ENCODE results near the gene NAALADL2.

The NAALADL2 gene

DNA sequence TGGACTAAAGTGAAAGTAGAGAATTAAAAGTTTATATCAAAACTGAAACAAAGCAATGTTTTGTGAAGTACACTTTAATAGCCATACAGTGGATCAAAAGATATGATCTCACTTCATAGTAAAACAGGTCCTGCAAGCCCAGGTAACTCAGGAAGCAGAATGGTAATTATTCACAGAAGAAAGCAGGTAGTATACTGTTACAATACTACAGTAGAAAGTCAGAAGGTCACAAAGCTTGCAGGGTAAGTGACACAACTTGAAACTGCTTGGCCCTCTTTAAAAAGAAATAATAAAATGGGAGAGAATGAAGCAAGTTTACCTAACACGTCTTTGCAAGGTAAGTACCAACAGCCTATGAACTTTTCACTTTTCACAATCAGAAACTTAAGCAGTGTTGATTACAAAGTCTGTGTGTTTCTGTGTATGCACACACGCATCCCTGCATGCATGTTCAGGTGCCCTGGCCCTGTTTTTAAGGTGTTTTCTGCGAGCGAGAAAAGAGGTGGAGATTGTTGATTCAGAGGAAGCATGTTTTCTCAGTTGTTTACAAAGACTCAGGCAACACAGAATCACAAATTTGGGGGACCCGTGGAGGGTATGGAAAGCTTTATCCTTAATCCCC, at the start of gene NAALADL2:
Gene NAALADL2, plus strand, starts transcription at position 221 of the 622 bp plus-strand sequence.
- no peaks in the 10 kb centered on the region for H3K9me3 Mint-ChIP-seq
- no peaks in the 10 kb centered on the region for H3K36me3 Mint-ChIP-seq (ENCODE audit: low read depth)
- no peaks in the 10 kb centered on the region for H3K27me3 Mint-ChIP-seq
- no peaks in the 10 kb centered on the region for H3K4me1 Mint-ChIP-seq (ENCODE audit: low read depth)
- H3K4me3 Mint-ChIP-seq: no peak within 1 kb of the TSS
- H3K27ac Mint-ChIP-seq: no peak within 1 kb of the TSS

DNA sequence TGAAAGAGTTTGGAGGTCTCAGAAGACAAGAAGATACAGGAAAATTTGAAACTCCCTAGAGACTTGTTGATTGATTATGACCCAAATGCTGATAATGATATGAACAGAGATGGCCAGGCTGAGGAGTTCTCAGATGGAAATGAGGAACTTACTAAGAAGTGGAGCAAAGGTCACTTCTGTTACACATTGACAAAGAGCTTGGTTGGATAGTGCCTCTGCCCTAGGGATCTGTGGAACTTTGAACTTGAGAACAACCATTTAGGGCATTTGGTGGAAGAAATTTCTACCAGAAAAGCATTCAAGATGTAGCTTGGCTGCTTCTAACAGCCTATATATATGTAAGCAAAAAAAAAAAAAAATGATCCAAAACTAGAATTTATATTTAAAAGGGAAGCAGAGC, 48.9 kb upstream of the NAALADL2 start:
- no peaks in the 10 kb centered on the region for H3K36me3 Mint-ChIP-seq (ENCODE audit: low read depth)
- H3K27ac Mint-ChIP-seq: no peak overlapping the region
- no peaks in the 10 kb centered on the region for H3K27me3 Mint-ChIP-seq
- no peak overlapping the region for H3K4me3 Mint-ChIP-seq
- no peaks in the 10 kb centered on the region for H3K4me1 Mint-ChIP-seq (ENCODE audit: low read depth)
- H3K9me3 Mint-ChIP-seq: peaks cover 4% of the 10 kb centered on the region

DNA sequence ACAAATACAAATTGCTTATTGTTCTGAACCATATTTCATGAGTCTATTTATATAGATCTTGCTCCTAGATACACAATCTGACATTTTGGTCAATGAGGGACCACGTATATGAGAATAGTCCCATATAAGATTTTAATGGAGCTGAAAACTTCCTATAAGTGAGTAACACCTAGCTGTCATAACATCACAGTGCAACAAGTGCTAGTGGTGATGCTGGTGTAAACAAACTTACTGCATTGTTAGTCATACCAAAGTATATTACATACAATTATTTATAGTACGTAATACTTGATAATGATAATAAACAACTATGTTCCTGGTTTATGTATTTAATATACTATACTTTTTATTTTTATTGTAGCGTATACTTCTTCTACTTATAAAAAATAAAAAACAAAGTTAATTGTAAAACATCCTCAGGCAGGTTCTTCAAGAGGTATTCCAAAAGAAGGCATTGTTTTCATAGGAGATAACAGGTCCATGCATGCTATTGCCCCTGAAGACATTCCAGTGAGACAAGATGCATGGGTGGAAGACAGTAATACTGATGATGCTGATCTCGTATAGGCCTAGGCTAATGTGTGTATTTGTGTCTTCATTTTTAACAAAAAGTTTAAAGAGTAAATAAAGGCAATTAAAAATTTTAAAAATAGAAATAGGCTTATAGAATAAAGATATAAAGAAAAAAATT, 46.8 kb upstream of the NAALADL2 start:
- Mint-ChIP-seq H3K4me3 (no peak overlapping the region), H3K27me3 (no peaks in the 10 kb centered on the region), H3K27ac (no peak overlapping the region), H3K36me3 (ENCODE audit: low read depth) (no peaks in the 10 kb centered on the region), H3K9me3 (peaks cover 4% of the 10 kb centered on the region), H3K4me1 (ENCODE audit: low read depth) (no peaks in the 10 kb centered on the region)

DNA sequence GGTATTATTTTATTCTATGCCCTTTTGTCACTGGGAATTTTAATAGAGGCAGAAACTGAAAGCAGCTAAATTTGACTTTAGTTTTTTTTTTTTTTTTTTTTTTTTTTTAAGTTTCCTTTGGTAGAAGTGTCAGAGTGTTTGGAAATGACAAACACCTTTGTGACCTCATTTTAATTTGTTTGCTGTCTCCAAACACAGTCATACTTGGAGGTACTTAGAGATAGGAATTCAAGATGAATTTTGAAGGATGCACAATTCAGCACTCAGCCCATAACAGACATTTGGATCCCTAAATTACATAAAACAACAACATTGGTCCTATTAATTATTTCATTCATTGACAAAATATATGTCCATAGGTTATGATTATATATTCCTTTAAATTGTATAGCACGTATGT, 43.4 kb upstream of the NAALADL2 start:
- H3K36me3 Mint-ChIP-seq (ENCODE audit: low read depth): no peaks in the 10 kb centered on the region
- H3K4me3 Mint-ChIP-seq: no peak overlapping the region
- H3K27ac Mint-ChIP-seq: no peak overlapping the region
- H3K9me3 Mint-ChIP-seq: no peaks in the 10 kb centered on the region
- H3K4me1 Mint-ChIP-seq (ENCODE audit: low read depth): no peaks in the 10 kb centered on the region
- no peaks in the 10 kb centered on the region for H3K27me3 Mint-ChIP-seq

DNA sequence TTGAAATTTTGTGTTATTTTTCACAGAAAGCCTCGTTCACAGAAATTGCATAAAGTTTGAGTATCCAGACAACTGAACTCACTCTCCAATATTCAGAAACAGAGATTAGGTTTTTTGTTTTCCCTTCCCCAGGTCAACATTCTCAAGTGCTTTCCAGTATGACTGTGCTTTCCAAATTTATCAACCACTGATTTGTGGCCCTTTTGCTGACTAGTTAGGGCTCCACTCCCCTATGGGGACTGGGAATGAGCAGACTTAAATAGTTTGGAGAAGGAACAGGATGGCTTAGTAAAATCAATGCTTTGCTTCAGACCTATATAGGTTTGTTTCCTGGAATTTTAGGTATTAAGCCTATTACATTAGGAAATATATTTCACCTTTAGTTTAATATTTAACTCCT, 38.2 kb upstream of the NAALADL2 start:
- Mint-ChIP-seq H3K27ac (no peak overlapping the region), H3K27me3 (no peaks in the 10 kb centered on the region), H3K4me3 (no peak overlapping the region), H3K36me3 (ENCODE audit: low read depth) (no peaks in the 10 kb centered on the region), H3K9me3 (peaks cover 8% of the 10 kb centered on the region), H3K4me1 (ENCODE audit: low read depth) (no peaks in the 10 kb centered on the region)

DNA sequence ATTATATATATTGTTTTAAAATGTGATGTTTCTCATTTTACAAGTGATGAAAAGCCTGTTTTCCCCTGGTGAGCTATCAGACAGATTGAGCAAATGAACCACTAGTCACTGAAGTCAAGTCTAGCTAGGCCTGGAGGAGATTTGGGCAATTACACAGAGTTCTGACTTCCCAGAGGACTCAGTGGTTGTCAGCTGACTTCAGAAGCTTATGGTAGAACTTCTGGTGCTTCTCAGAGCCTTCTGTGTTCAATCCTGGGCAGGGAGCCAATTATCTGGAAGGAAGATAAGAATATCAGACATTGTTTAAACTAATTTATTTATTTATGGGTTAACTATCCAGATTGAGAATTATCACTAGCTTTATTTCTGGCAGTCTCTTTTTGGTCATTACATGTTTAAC, 37.7 kb upstream of the NAALADL2 start:
- no peaks in the 10 kb centered on the region for H3K4me1 Mint-ChIP-seq (ENCODE audit: low read depth)
- no peaks in the 10 kb centered on the region for H3K36me3 Mint-ChIP-seq (ENCODE audit: low read depth)
- no peak overlapping the region for H3K27ac Mint-ChIP-seq
- no peaks in the 10 kb centered on the region for H3K27me3 Mint-ChIP-seq
- no peak overlapping the region for H3K4me3 Mint-ChIP-seq
- H3K9me3 Mint-ChIP-seq: peaks cover 13% of the 10 kb centered on the region

DNA sequence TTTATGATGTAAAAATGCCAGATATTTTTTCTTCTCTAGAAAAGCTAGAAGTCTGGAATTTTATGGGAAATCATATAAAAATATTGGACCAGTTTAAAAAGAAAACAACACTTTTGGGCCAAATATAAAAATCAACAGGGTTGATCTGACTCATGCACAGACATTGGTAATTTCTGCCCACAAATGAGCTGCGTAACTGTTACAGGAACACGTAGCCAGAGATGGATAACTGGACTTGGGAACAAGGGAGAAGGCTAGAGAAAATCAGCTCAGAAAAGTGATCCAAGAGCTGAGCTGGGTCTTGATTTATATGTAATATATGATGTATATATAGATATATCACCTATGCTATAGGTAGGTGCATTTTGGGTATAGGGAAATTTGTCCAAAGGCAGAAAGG, 36.8 kb upstream of the NAALADL2 start:
- Mint-ChIP-seq H3K27ac (no peak overlapping the region), H3K4me1 (ENCODE audit: low read depth) (no peaks in the 10 kb centered on the region), H3K36me3 (ENCODE audit: low read depth) (no peaks in the 10 kb centered on the region), H3K4me3 (no peak overlapping the region), H3K27me3 (no peaks in the 10 kb centered on the region), H3K9me3 (peaks cover 13% of the 10 kb centered on the region)

DNA sequence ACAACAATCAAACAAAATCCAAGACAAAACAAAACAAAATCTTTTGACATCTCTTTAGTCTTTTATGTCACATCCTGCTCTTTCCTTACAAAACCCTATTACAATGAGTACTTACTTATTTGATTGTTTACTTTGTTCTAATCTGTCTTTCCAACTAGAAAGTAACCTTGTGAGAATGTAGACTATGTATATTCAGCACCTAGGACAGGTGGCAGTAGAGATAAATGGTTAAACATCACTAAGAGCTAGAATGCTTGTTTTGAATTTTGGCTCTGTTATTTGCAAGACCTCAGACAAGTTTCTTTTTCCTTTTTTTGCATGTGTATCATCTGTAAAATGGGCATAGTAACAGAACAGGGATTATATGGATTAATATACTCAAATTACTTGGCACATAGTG, 33.1 kb upstream of the NAALADL2 start:
- no peaks in the 10 kb centered on the region for H3K36me3 Mint-ChIP-seq (ENCODE audit: low read depth)
- H3K4me1 Mint-ChIP-seq (ENCODE audit: low read depth): no peaks in the 10 kb centered on the region
- H3K4me3 Mint-ChIP-seq: no peak overlapping the region
- no peak overlapping the region for H3K27ac Mint-ChIP-seq
- H3K9me3 Mint-ChIP-seq: peaks cover 17% of the 10 kb centered on the region
- no peaks in the 10 kb centered on the region for H3K27me3 Mint-ChIP-seq

DNA sequence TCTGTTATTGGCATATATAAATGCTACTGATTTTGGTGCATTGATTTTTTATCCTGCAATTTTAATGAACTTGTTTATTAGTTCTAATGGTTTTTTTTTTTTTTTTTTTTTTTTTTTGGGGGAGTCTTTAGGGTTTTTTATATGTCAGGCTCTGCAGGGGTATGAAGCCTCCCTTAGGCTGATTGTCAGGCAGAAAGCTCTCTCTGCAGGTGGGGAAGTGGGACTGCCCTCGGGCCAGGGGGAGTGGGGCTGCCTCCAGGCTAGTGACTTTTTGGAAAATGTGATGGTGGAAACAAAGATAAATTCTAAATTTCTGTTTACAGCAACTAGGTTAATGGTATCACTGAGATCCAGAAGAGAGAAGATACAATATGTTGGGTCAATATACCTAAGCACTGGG, 14.4 kb upstream of the NAALADL2 start:
- Mint-ChIP-seq H3K9me3 (no peaks in the 10 kb centered on the region), H3K4me3 (no peak overlapping the region), H3K27me3 (no peaks in the 10 kb centered on the region), H3K4me1 (ENCODE audit: low read depth) (no peaks in the 10 kb centered on the region), H3K27ac (no peak overlapping the region), H3K36me3 (ENCODE audit: low read depth) (no peaks in the 10 kb centered on the region)

DNA sequence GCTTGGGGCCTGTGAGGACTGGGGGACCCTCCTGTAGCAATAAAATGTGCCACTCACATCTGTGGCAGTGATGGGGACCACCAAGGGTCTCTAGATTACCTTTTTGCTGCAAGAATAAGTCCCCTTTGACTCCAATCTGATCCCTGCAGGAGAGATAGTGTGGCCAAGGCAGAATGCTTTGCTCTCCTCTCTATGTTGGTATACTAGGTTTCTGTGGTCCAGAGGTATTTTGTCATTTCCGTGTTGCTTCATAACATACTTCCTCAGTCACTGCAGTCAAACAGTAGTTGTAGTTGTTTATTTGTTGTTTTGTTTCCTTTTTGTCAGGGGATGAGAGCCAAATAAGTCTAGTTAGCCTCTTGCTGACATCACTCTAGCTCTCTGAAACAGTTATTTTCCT, 13.1 kb upstream of the NAALADL2 start:
- H3K4me3 Mint-ChIP-seq: no peak overlapping the region
- H3K36me3 Mint-ChIP-seq (ENCODE audit: low read depth): no peaks in the 10 kb centered on the region
- no peaks in the 10 kb centered on the region for H3K27me3 Mint-ChIP-seq
- H3K4me1 Mint-ChIP-seq (ENCODE audit: low read depth): no peaks in the 10 kb centered on the region
- no peak overlapping the region for H3K27ac Mint-ChIP-seq
- H3K9me3 Mint-ChIP-seq: no peaks in the 10 kb centered on the region

DNA sequence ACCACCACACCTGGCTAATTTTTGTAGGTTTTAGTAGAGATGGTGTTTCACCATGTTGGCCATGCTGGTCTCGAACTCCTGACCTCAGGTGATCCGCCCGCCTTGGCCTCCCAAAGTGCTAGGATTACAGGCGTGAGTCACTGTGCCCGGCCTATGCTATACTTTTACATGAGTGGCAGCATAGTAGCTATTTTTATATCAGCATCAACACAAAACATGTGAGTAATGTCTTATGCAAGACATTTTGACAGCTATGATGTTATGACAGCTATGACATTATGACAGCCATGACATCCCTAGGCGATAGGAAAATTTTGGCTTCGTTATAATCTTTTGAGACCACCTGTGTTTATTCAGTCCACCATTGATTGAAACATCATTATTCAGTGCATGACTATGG, 4.1 kb upstream of the NAALADL2 start:
- H3K27me3 Mint-ChIP-seq: no peaks in the 10 kb centered on the region
- H3K27ac Mint-ChIP-seq: no peak overlapping the region
- H3K9me3 Mint-ChIP-seq: no peaks in the 10 kb centered on the region
- no peak overlapping the region for H3K4me3 Mint-ChIP-seq
- H3K36me3 Mint-ChIP-seq (ENCODE audit: low read depth): no peaks in the 10 kb centered on the region
- H3K4me1 Mint-ChIP-seq (ENCODE audit: low read depth): no peaks in the 10 kb centered on the region

DNA sequence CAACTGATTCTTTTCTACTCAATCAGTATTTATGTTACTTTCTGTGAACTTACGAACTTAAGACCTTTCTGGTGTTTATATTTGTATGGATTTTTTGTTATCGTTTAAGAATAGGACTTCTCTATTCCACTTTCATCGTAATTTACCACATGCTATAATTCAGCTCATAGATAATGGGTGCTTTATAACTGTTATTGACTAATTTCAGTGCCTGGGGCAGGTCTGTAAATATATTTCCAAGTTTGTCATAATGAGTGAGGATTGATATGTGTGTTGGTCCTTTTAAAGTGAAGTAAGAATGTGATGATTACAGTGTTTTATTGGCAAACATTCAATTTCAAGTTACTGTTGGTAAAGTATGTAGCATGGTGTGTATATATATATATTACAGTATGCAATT, 1.8 kb upstream of the NAALADL2 start:
- Mint-ChIP-seq H3K27ac (no peak overlapping the region), H3K4me1 (ENCODE audit: low read depth) (no peaks in the 10 kb centered on the region), H3K36me3 (ENCODE audit: low read depth) (no peaks in the 10 kb centered on the region), H3K9me3 (no peaks in the 10 kb centered on the region), H3K27me3 (no peaks in the 10 kb centered on the region), H3K4me3 (no peak overlapping the region)

DNA sequence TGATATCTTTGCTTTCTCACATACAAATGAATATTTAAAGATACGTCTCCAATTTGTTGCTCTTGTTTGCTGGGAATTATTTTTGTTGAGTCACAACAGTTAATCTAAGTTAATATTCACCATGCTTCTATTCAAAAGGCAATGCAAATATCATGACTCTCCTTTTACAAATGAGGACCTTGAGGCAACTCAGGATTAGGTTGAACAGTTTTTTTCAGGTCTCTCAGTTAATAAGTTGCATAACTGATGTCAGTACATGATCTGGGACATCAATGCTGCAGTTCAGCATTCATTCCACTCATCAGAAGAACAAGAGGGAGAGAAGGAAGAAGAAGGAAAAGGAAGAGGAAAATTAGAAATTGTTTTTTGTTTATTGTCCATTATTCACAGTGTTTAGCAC, 781 bp upstream of the NAALADL2 start:
- H3K9me3 Mint-ChIP-seq: no peaks in the 10 kb centered on the region
- no peak overlapping the region for H3K27ac Mint-ChIP-seq
- H3K4me1 Mint-ChIP-seq (ENCODE audit: low read depth): no peaks in the 10 kb centered on the region
- no peaks in the 10 kb centered on the region for H3K27me3 Mint-ChIP-seq
- H3K4me3 Mint-ChIP-seq: no peak overlapping the region
- H3K36me3 Mint-ChIP-seq (ENCODE audit: low read depth): no peaks in the 10 kb centered on the region

DNA sequence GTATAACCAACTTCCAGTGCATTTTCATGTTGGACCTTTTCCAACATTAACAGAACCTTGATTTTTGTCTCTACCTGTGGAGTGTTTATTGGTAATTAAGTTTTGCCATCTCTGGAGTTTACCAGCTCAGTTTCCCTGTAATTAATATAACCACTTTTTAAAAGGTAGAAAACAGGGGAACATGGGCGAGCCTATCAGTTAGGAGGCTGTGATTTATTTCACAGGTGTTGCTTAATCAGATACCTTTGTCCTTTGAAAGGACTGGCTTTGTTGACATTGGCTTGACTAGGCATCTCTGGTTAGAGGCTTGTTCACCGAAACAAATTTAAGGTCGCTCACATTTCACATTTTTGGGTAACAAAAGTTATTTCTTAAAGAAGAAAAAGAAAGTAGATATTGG, 622 bp downstream of the NAALADL2 start:
- Mint-ChIP-seq H3K27ac (no peak overlapping the region), H3K36me3 (ENCODE audit: low read depth) (no peaks in the 10 kb centered on the region), H3K4me3 (no peak overlapping the region), H3K27me3 (no peaks in the 10 kb centered on the region), H3K9me3 (no peaks in the 10 kb centered on the region), H3K4me1 (ENCODE audit: low read depth) (no peaks in the 10 kb centered on the region)

DNA sequence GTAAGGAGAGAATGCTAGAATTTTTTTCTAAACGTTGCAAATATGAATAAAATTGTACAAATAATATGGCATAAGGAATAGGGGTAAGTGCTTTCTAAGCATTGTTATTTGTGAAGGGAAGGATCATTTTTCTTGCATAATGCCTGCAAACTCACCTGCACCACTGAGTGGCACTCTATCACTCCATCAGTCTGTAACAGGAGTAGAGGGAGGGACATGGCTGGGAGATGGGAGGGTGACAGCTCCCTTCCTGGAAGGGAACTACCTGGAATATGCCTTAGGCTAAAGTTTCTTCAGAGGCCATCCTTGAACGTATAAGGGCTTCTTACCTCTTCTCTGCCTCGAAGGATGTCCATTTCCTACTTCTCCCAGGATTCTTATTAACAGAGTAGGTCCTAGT, 3.0 kb downstream of the NAALADL2 start:
- no peaks in the 10 kb centered on the region for H3K4me1 Mint-ChIP-seq (ENCODE audit: low read depth)
- H3K4me3 Mint-ChIP-seq: no peak overlapping the region
- H3K27me3 Mint-ChIP-seq: no peaks in the 10 kb centered on the region
- no peaks in the 10 kb centered on the region for H3K9me3 Mint-ChIP-seq
- no peak overlapping the region for H3K27ac Mint-ChIP-seq
- H3K36me3 Mint-ChIP-seq (ENCODE audit: low read depth): no peaks in the 10 kb centered on the region

DNA sequence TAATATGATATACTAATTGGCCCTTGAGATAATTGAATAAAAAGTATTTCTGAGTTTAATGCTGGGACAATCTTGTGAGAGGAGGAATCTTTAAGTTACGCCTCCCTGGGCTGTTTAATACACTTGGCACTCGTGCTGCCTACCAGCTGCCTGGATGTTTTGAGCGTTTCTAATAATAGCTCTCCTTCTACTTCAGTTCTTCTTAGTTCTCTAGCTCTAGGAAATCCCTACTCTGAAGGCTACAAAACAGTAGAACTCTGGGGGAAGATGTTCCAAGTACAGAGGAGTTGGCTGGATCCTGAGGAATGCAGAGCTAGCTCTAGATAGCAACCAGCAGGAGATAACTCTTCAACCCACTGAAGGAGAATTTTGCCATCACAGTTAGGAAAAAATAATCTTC, 3.5 kb downstream of the NAALADL2 start:
- Mint-ChIP-seq H3K27ac (no peak overlapping the region), H3K9me3 (no peaks in the 10 kb centered on the region), H3K4me1 (ENCODE audit: low read depth) (no peaks in the 10 kb centered on the region), H3K36me3 (ENCODE audit: low read depth) (no peaks in the 10 kb centered on the region), H3K27me3 (no peaks in the 10 kb centered on the region), H3K4me3 (no peak overlapping the region)

Measured in stimulated activated naive CD8-positive, alpha-beta T cell treated with anti-CD3 and anti-CD28 coated beads, Interleukin-15, Interleukin-2, amounts not matched to agents 100 ng/mL and 50 ng/mL, for 24 hours (primary cell).